ENCODE results near the gene MCF2.

Gene MCF2

DNA sequence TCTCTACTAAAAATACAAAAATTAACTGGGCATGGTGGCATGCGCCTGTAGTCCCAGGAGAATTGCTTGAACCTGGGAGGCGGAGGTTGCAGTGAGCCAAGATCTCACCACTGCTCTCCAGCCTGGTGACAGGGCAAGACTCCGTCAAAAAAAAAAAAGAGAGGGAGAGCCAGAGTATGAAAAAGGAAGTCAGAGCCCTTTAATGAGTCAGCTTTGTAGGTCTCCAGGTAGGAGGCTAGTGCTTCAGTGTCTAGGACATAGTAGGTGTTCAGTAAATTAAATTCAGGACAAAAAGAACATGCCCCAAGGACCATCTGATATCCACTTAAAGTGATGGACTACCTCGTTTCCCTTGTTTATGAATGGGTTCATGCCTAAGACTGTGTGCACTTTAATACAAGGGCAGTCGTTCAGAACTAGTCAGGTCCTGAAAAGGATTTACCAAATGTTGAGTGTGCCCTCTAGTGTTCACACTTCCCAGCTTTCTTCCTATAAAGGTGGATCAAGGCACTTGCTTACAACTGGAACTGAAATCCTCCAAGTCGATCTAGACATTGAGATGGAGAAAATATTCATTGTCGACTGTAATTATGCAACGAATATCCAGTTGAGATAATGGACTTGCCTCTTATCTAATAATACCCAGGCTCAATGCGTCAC lies 148.5 kb downstream of the MCF2 start:
- Histone ChIP-seq H3K27me3 (ENCODE audit: control insufficient read depth, low read length) (no peaks in the 10 kb centered on the region), H3K36me3 (ENCODE audit: control insufficient read depth, low read length) (no peaks in the 10 kb centered on the region), H3K4me3 (ENCODE audit: low read length) (no peak overlapping the region), H3K9me3 (ENCODE audit: control insufficient read depth, insufficient read depth, low read length) (no peaks in the 10 kb centered on the region), H3K4me2 (ENCODE audit: low read length) (no peak overlapping the region), H3K4me1 (ENCODE audit: control insufficient read depth, low read length) (peaks cover 17% of the 10 kb centered on the region), H3K79me2 (ENCODE audit: control insufficient read depth, low read length) (no peaks in the 10 kb centered on the region), H3K9me2 (replicated peaks; ENCODE audit: control insufficient read depth, low read length) (no peaks in the 10 kb centered on the region), H3F3A (ENCODE audit: control insufficient read depth, insufficient read depth) (peaks cover 5% of the 10 kb centered on the region), H4K20me1 (ENCODE audit: control insufficient read depth, insufficient read depth, low read depth, low read length) (no peaks in the 10 kb centered on the region), H3K27ac (ENCODE audit: low read depth, low read length) (no peak overlapping the region)
- TF ChIP-seq EZH2phosphoT487 (IDR thresholded peaks at IDR 0.05; ENCODE audit: borderline replicate concordance, low read length), result no peak
- TF ChIP-seq, protein P1, sequence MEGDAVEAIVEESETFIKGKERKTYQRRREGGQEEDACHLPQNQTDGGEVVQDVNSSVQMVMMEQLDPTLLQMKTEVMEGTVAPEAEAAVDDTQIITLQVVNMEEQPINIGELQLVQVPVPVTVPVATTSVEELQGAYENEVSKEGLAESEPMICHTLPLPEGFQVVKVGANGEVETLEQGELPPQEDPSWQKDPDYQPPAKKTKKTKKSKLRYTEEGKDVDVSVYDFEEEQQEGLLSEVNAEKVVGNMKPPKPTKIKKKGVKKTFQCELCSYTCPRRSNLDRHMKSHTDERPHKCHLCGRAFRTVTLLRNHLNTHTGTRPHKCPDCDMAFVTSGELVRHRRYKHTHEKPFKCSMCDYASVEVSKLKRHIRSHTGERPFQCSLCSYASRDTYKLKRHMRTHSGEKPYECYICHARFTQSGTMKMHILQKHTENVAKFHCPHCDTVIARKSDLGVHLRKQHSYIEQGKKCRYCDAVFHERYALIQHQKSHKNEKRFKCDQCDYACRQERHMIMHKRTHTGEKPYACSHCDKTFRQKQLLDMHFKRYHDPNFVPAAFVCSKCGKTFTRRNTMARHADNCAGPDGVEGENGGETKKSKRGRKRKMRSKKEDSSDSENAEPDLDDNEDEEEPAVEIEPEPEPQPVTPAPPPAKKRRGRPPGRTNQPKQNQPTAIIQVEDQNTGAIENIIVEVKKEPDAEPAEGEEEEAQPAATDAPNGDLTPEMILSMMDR (IDR thresholded peaks at IDR 0.05; ENCODE audit: low read depth, low read length, poor library complexity, severe bottlenecking), result peak; percentile 61

DNA sequence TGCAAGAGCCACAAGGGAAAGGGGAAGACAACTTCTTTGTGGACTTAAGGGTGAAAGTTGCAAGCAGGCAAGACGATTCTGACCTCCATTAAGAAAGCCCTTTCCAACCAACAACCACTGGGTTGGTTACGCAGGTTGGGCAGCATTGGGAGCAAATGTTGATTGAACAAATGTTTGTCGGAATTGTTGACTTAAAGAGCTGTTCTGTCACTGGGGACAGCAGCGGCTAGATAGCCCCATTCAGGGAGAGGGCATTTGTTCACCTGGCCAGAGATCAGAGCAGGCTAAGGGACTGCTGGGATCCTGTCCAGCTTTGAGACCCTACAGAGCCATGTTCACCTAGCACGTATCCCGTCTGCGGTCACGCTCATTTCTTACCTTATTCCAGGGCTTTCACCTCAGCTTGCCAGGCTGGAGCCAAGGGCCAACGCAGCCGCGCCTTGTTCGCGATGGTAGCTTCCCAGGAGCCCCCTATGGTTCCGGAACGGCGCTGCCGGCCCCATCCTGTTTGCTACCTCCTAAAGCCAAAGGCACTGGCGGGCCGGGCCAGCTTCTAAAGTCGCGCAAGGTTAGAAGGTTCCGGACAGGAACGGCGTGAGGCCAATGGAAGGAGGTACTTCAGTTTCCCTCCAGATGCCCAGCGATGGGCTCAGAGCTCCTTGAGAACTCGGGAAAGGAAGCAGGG lies 152.8 kb downstream of the MCF2 start:
- H3K27ac ChIP-seq (ENCODE audit: low read depth, low read length), result peak overlapping the region; percentile 83
- H3K4me3 ChIP-seq (ENCODE audit: low read length), result peak overlapping the region; percentile 38; the same call in 1 of the 2 replicates
- peaks cover 40% of the 10 kb centered on the region for H3K4me1 ChIP-seq (ENCODE audit: control insufficient read depth, low read length)
- H4K20me1 ChIP-seq (ENCODE audit: control insufficient read depth, insufficient read depth, low read depth, low read length), result no peaks in the 10 kb centered on the region
- no peaks in the 10 kb centered on the region for H3K36me3 ChIP-seq (ENCODE audit: control insufficient read depth, low read length)
- H3K27me3 ChIP-seq (ENCODE audit: control insufficient read depth, low read length), result no peaks in the 10 kb centered on the region
- peaks cover 15% of the 10 kb centered on the region for H3F3A ChIP-seq (ENCODE audit: control insufficient read depth, insufficient read depth)
- no peaks in the 10 kb centered on the region for H3K9me3 ChIP-seq (ENCODE audit: control insufficient read depth, insufficient read depth, low read length)
- H3K9me2 ChIP-seq (replicated peaks; ENCODE audit: control insufficient read depth, low read length), result no peaks in the 10 kb centered on the region
- H3K79me2 ChIP-seq (ENCODE audit: control insufficient read depth, low read length), result no peaks in the 10 kb centered on the region
- TF ChIP-seq, protein P1 (IDR thresholded peaks at IDR 0.05; ENCODE audit: low read depth, low read length, poor library complexity, severe bottlenecking), result no peak
- no peak for TF ChIP-seq EZH2phosphoT487 (IDR thresholded peaks at IDR 0.05; ENCODE audit: borderline replicate concordance, low read length)
- peak overlapping the region; percentile 56 for H3K4me2 ChIP-seq (ENCODE audit: low read length)

DNA sequence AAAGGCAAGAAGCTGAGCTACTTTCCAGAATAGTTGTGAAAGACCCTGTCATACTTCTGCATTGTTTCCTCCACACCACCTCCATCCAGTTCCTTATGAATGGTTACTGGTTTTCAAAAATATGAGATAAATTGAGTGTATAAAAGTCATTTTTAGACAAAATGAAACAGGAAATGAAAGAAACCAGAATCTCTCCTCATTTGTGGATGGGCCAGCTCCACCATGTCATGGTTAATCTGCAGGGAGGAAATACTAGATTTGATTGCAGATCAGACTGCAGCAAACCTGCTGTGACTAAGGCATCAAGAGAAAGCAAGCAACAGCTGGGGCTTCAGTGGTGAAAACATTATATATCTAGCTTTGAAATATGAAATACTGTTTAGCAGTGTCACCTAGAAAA lies 153.6 kb downstream of the MCF2 start:
- Histone ChIP-seq H3K9me2 (replicated peaks; ENCODE audit: control insufficient read depth, low read length) (no peaks in the 10 kb centered on the region), H3K9me3 (ENCODE audit: control insufficient read depth, insufficient read depth, low read length) (no peaks in the 10 kb centered on the region), H3K27ac (ENCODE audit: low read depth, low read length) (peak overlapping the region; percentile 83), H3F3A (ENCODE audit: control insufficient read depth, insufficient read depth) (peaks cover 15% of the 10 kb centered on the region), H3K36me3 (ENCODE audit: control insufficient read depth, low read length) (no peaks in the 10 kb centered on the region), H3K4me2 (ENCODE audit: low read length) (peak overlapping the region; percentile 56), H3K79me2 (ENCODE audit: control insufficient read depth, low read length) (no peaks in the 10 kb centered on the region), H4K20me1 (ENCODE audit: control insufficient read depth, insufficient read depth, low read depth, low read length) (no peaks in the 10 kb centered on the region), H3K4me3 (ENCODE audit: low read length) (peak overlapping the region; percentile 38), H3K4me1 (ENCODE audit: control insufficient read depth, low read length) (peaks cover 38% of the 10 kb centered on the region), H3K27me3 (ENCODE audit: control insufficient read depth, low read length) (no peaks in the 10 kb centered on the region)
- TF ChIP-seq EZH2phosphoT487 (IDR thresholded peaks at IDR 0.05; ENCODE audit: borderline replicate concordance, low read length), result no peak

GRCh38 chrX:139544591-139544990 lies 163.4 kb downstream of the MCF2 start:
- no peaks in the 10 kb centered on the region for H3K9me2 ChIP-seq (replicated peaks; ENCODE audit: control insufficient read depth, low read length)
- H3K27ac ChIP-seq (ENCODE audit: low read depth, low read length), result no peak overlapping the region
- no peak for TF ChIP-seq EZH2phosphoT487 (IDR thresholded peaks at IDR 0.05; ENCODE audit: borderline replicate concordance, low read length)
- TF ChIP-seq, protein P1 (IDR thresholded peaks at IDR 0.05; ENCODE audit: low read depth, low read length, poor library complexity, severe bottlenecking), result no peak
- no peaks in the 10 kb centered on the region for H3K27me3 ChIP-seq (ENCODE audit: control insufficient read depth, low read length)
- no peaks in the 10 kb centered on the region for H3K36me3 ChIP-seq (ENCODE audit: control insufficient read depth, low read length)
- H3K4me3 ChIP-seq (ENCODE audit: low read length), result no peak overlapping the region
- no peaks in the 10 kb centered on the region for H3K9me3 ChIP-seq (ENCODE audit: control insufficient read depth, insufficient read depth, low read length)
- no peaks in the 10 kb centered on the region for H3F3A ChIP-seq (ENCODE audit: control insufficient read depth, insufficient read depth)
- H3K4me1 ChIP-seq (ENCODE audit: control insufficient read depth, low read length), result no peaks in the 10 kb centered on the region
- H4K20me1 ChIP-seq (ENCODE audit: control insufficient read depth, insufficient read depth, low read depth, low read length), result no peaks in the 10 kb centered on the region
- H3K79me2 ChIP-seq (ENCODE audit: control insufficient read depth, low read length), result no peaks in the 10 kb centered on the region
- no peak overlapping the region for H3K4me2 ChIP-seq (ENCODE audit: low read length)
